Lung (tissue), 12 donors: Measurements from ENCODE around the gene BSDC1. TPM values are rescaled to one million over a fixed set of nuclear protein-coding genes. Genes with fewer than 3 reads are reported as not detected.
"Not testable (repeated sequence)": the region's sequence is repeated elsewhere in the genome, so short reads cannot be mapped to it uniquely, and the experiment has no call there.

Experiments
- ATAC-seq: fragments of 200-7000 bp; cut with Tn5 transposase; one replicate; pipeline ENCODE4 v1.9.1; 2020; ENCODE audit warnings: moderate number of reproducible peaks; ENCODE audit not compliant: insufficient read depth, low FRiP score
- DNase-seq, 3 donors: peaks; one replicate each; pipeline ENCODE4 v3.0.0-alpha.2; 2013 to 2017
- H3K27ac ChIP-seq, 2 donors: one replicate each; pipeline ENCODE4 v1.5.1; 2013; ENCODE audit warnings: mild to moderate bottlenecking in 2 of 2, moderate library complexity in 2 of 2, control low read depth in 1 of 2, inconsistent platforms in 1 of 2, low read depth in 1 of 2, low read length in 1 of 2
- H3K27me3 ChIP-seq, 3 donors: one replicate each; pipeline ENCODE4 v1.5.1; 2013; ENCODE audit warnings: low read length in 2 of 3; ENCODE audit not compliant: control insufficient read depth in 3 of 3, insufficient read depth in 3 of 3
- H3K36me3 ChIP-seq, 4 donors: one replicate each; pipeline ENCODE4 v1.5.1; 2013; ENCODE audit warnings: low read length in 4 of 4, mild to moderate bottlenecking in 1 of 4, moderate library complexity in 1 of 4; ENCODE audit not compliant: control insufficient read depth in 4 of 4, insufficient read depth in 4 of 4
- H3K4me1 ChIP-seq, 5 donors: one replicate each; pipeline ENCODE4 v1.5.1; 2013; ENCODE audit warnings: low read length in 5 of 5, mild to moderate bottlenecking in 2 of 5, moderate library complexity in 1 of 5; ENCODE audit not compliant: control insufficient read depth in 5 of 5, insufficient read depth in 5 of 5
- H3K4me3 ChIP-seq: one replicate; pipeline ENCODE4 v1.5.1; 2013; ENCODE audit warnings: mild to moderate bottlenecking, control low read depth, moderate library complexity
- H3K9ac ChIP-seq, 2 donors: one replicate each; pipeline ENCODE4 v1.5.1; 2013; ENCODE audit warnings: low read length in 2 of 2, control low read depth in 1 of 2; ENCODE audit not compliant: insufficient read depth in 1 of 2
- H3K9me3 ChIP-seq, 4 donors: one replicate each; pipeline ENCODE4 v1.5.1; 2013; ENCODE audit warnings: low read length in 3 of 4, mild to moderate bottlenecking in 1 of 4, moderate library complexity in 1 of 4; ENCODE audit not compliant: control insufficient read depth in 4 of 4, insufficient read depth in 3 of 4
- WGBS, 2 donors: extraction: QIAGEN DNeasy Blood & Tissue Kit; methylation state at CpG; one replicate each; pipeline ENCODE4 v1.1.7; 2013; 5-methylcytosine and 5-hydroxymethylcytosine counted together
- polyA plus RNA-seq, 2 donors: library from polyadenylated mRNA; stranded (reverse); fragments of 200-250 nt; gene quantifications; one replicate each; pipeline ENCODE4 v1.2.1, GENCODE V29; 2013
- total RNA-seq, 2 donors: library from RNA; depleted of rRNA in 1 of 2; stranded (reverse); fragments of >200 nt in 1 of 2; gene quantifications; one replicate each; pipeline ENCODE4 v1.2.1, GENCODE V29; 2014 to 2021
- TF ChIP-seq, protein P1 (sequence below): IDR thresholded peaks from 2 replicates; pipeline ENCODE4 v1.5.1; 2012; ENCODE audit warnings: mild to moderate bottlenecking; ENCODE audit errors: control extremely low read depth, extremely low read depth
- donor health status: control.
- donor health status: control.
- donor health status: Bipolar disorder and iron deficiency.
- donor health status: healthy.
- donor health status: DM: yes; HTN: yes; CAD: no.

BSDC1 gene
- total and polyA plus RNA-seq, 4 donors, result 32.8 to 80.5 (median 48.3) TPM

GRCh38 chr1:32398401-32398800 is 4.2 kb upstream of the BSDC1 start:
- TF ChIP-seq, protein P1, sequence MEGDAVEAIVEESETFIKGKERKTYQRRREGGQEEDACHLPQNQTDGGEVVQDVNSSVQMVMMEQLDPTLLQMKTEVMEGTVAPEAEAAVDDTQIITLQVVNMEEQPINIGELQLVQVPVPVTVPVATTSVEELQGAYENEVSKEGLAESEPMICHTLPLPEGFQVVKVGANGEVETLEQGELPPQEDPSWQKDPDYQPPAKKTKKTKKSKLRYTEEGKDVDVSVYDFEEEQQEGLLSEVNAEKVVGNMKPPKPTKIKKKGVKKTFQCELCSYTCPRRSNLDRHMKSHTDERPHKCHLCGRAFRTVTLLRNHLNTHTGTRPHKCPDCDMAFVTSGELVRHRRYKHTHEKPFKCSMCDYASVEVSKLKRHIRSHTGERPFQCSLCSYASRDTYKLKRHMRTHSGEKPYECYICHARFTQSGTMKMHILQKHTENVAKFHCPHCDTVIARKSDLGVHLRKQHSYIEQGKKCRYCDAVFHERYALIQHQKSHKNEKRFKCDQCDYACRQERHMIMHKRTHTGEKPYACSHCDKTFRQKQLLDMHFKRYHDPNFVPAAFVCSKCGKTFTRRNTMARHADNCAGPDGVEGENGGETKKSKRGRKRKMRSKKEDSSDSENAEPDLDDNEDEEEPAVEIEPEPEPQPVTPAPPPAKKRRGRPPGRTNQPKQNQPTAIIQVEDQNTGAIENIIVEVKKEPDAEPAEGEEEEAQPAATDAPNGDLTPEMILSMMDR, result no peak
- DNase-seq (no peak), ATAC-seq (no peak)
- Histone ChIP-seq H3K4me3 (no peak overlapping the region), H3K36me3 (peaks cover 0 to 2% (median 0%) of the 10 kb centered on the region in 4 donors), H3K9me3 (no peaks in the 10 kb centered on the region), H3K4me1 (peaks cover 0 to 5% (median 3%) of the 10 kb centered on the region in 5 donors), H3K9ac (no peak overlapping the region), H3K27me3 (no peaks in the 10 kb centered on the region), H3K27ac (no peak overlapping the region)
- 65 to 83% methylated on average over 2 of the region's 2 CpGs for WGBS, 2 donors

GRCh38 chr1:32396524-32396923 is 2.3 kb upstream of the BSDC1 start:
- 93 to 96% methylated on average over 5 of the region's 5 CpGs for WGBS, 2 donors
- peaks cover 6 to 17% (median 10%) of the 10 kb centered on the region in 5 donors for H3K4me1 ChIP-seq
- not testable (repeated sequence) for H3K27ac ChIP-seq, H3K27me3 ChIP-seq, H3K9me3 ChIP-seq, DNase-seq, H3K4me3 ChIP-seq, H3K9ac ChIP-seq, H3K36me3 ChIP-seq, ATAC-seq

DNA sequence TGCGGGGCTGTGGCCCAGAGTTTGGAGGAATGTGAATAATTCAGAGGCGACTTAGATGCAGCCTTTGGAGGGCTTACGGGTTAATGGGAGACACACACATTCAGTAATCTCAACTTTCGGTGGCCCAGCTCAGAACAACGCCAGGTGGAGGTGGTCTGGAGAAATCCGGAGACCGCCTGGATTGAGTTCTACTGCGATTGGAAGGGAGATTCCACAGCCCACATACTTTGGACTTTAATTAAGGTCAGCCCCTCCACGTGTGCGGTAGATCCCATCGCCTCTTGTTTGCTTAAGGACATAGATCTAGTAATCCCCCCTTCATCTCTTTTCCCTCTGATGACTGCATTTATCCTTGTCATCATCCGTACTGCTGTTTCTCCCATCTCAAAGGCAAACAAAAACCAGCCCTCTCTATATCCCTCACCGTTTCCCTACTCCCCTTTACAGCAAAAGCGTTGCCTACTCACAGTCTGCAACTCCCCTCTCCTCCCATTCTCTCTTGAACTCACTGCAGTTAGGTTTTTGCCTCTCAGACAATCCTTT is 720 bp upstream of the BSDC1 start:
- peaks cover 6 to 17% (median 10%) of the 10 kb centered on the region in 5 donors for H3K4me1 ChIP-seq
- H3K36me3 ChIP-seq, result peaks cover 7 to 12% (median 11%) of the 10 kb centered on the region in 4 donors
- H3K27me3 ChIP-seq, result no peaks in the 10 kb centered on the region
- WGBS, 2 donors, result 1 to 2% methylated on average over 14 of the region's 14 CpGs
- peak overlapping the region; percentile 34 for H3K4me3 ChIP-seq
- H3K27ac ChIP-seq, result peak overlapping the region; percentile 82 to 89
- H3K9ac ChIP-seq, result peak overlapping the region; percentile 97 to 100
- H3K9me3 ChIP-seq, result no peaks in the 10 kb centered on the region
- ATAC-seq (no peak), DNase-seq (no peak)
- TF ChIP-seq, protein P1, result no peak

- peak in 1 of 3 donors; percentile 60 for DNase-seq
- Histone ChIP-seq H3K4me1 (peaks cover 6 to 17% (median 10%) of the 10 kb centered on the region in 5 donors), H3K27me3 (no peaks in the 10 kb centered on the region), H3K9me3 (no peaks in the 10 kb centered on the region), H3K36me3 (peaks cover 14 to 17% (median 16%) of the 10 kb centered on the region in 4 donors), H3K27ac (peak overlapping the region; percentile 77 to 82), H3K4me3 (peak overlapping the region; percentile 78), H3K9ac (peak overlapping the region; percentile 98 to 100)
- ATAC-seq, result peak; percentile 22
- 1 to 4% methylated on average over 15 of the region's 15 CpGs for WGBS, 2 donors
- TF ChIP-seq, protein P1, result no peak
Measured at GRCh38 chr1:32393832-32394140, 455 bp downstream of the BSDC1 start.
